MM.1S (cell line): ENCODE measurements around the gene FAM185A.

Experiments
- DNase-seq: peaks from one replicate; pipeline ENCODE4 v3.0.0-alpha.2; 2015
- H2AFZ ChIP-seq: fragments of 300-600 bp; sonication (generic); 2 replicates; pipeline ENCODE4 v1.6.0; 2016; ENCODE audit warnings: antibody characterized with exemption, low read length
- H3F3A ChIP-seq: fragments of 300-600 bp; sonication (generic); 2 replicates; pipeline ENCODE4 v1.6.1; 2016; ENCODE audit warnings: mild to moderate bottlenecking, antibody characterized with exemption, low read length, moderate library complexity, mixed read lengths; ENCODE audit not compliant: insufficient read depth
- H3K27ac ChIP-seq: fragments of 300-600 bp; sonication (generic); 2 replicates; pipeline ENCODE4 v1.5.1; 2016; ENCODE audit warnings: mild to moderate bottlenecking, low read length
- H3K27me3 ChIP-seq: fragments of 300-600 bp; sonication (generic); replicated peaks from 2 replicates; pipeline ENCODE4 v1.6.0; 2016; ENCODE audit warnings: low read length; ENCODE audit not compliant: insufficient read depth
- H3K36me3 ChIP-seq: fragments of 300-600 bp; sonication (generic); replicated peaks from 2 replicates; pipeline ENCODE4 v1.6.1; 2016; ENCODE audit warnings: mild to moderate bottlenecking, low read length, mixed read lengths; ENCODE audit not compliant: insufficient read depth
- H3K4me1 ChIP-seq: fragments of 300-600 bp; sonication (generic); 2 replicates; pipeline ENCODE4 v1.6.1; 2016; ENCODE audit warnings: low read length, mixed read lengths
- H3K4me2 ChIP-seq: fragments of 300-600 bp; sonication (generic); 2 replicates; pipeline ENCODE4 v1.6.0; 2016; ENCODE audit warnings: low read depth, low read length
- H3K4me3 ChIP-seq: fragments of 300-600 bp; sonication (generic); 2 replicates; pipeline ENCODE4 v1.5.1; 2016; ENCODE audit warnings: low read length, mixed read lengths
- H3K79me2 ChIP-seq: fragments of 300-600 bp; sonication (generic); 2 replicates; pipeline ENCODE4 v1.6.1; 2016; ENCODE audit warnings: mixed run types, low read length, mixed read lengths
- H3K9ac ChIP-seq: fragments of 300-600 bp; sonication (generic); 2 replicates; pipeline ENCODE4 v1.6.1; 2016; ENCODE audit warnings: low read length, mixed read lengths
- H3K9me2 ChIP-seq: fragments of 300-600 bp; sonication (generic); replicated peaks from 2 replicates; pipeline ENCODE4 v1.6.1; 2016; ENCODE audit warnings: mild to moderate bottlenecking, low read length, mixed read lengths; ENCODE audit not compliant: insufficient read depth
- H3K9me3 ChIP-seq: fragments of 300-600 bp; sonication (generic); replicated peaks from 2 replicates; pipeline ENCODE4 v1.6.1; 2016; ENCODE audit warnings: mild to moderate bottlenecking, low read length, mixed read lengths; ENCODE audit not compliant: insufficient read depth
- H4K20me1 ChIP-seq: fragments of 300-600 bp; sonication (generic); 2 replicates; pipeline ENCODE4 v1.6.1; 2016; ENCODE audit warnings: mild to moderate bottlenecking, low read length, moderate library complexity, mixed read lengths; ENCODE audit not compliant: insufficient read depth
- CTCF ChIP-seq: fragments of 300-600 bp; sonication (generic); IDR thresholded peaks from 2 replicates; pipeline ENCODE4 v1.5.1; 2016; ENCODE audit warnings: antibody characterized with exemption, low read length, mixed read lengths
- EZH2 ChIP-seq: fragments of 300-600 bp; sonication (generic); optimal IDR thresholded peaks from 2 replicates; pipeline ENCODE3; 2017; ENCODE audit warnings: low read depth, mild to moderate bottlenecking, antibody characterized with exemption, low read length, mixed read lengths
- EZH2phosphoT487 ChIP-seq: fragments of 300-600 bp; sonication (generic); IDR thresholded peaks from 2 replicates; pipeline ENCODE4 v1.6.1; 2018; ENCODE audit warnings: antibody characterized with exemption, low read length

The FAM185A gene

GRCh38 chr7:102819151-102819550 is 70.4 kb downstream of the FAM185A start:
- no peak overlapping the region for H3K4me3 ChIP-seq
- H3F3A ChIP-seq = no peaks in the 10 kb centered on the region
- no peak overlapping the region for H3K4me2 ChIP-seq
- H3K9ac ChIP-seq = no peak overlapping the region
- no peak for DNase-seq
- no peaks in the 10 kb centered on the region for H3K9me3 ChIP-seq
- no peak overlapping the region for H2AFZ ChIP-seq
- TF ChIP-seq EZH2 (no peak), CTCF (no peak), EZH2phosphoT487 (no peak)
- H4K20me1 ChIP-seq = no peaks in the 10 kb centered on the region
- no peak overlapping the region for H3K27ac ChIP-seq
- no peaks in the 10 kb centered on the region for H3K79me2 ChIP-seq
- no peaks in the 10 kb centered on the region for H3K36me3 ChIP-seq
- H3K27me3 ChIP-seq = no peaks in the 10 kb centered on the region
- no peaks in the 10 kb centered on the region for H3K4me1 ChIP-seq
- H3K9me2 ChIP-seq = no peaks in the 10 kb centered on the region

- Histone ChIP-seq H3K9me2 (no peaks in the 10 kb centered on the region), H3F3A (no peaks in the 10 kb centered on the region), H3K4me3 (no peak overlapping the region), H3K9ac (no peak overlapping the region), H3K4me2 (no peak overlapping the region), H2AFZ (no peak overlapping the region), H3K79me2 (no peaks in the 10 kb centered on the region), H3K27me3 (no peaks in the 10 kb centered on the region), H3K9me3 (no peaks in the 10 kb centered on the region), H3K36me3 (no peaks in the 10 kb centered on the region), H3K27ac (no peak overlapping the region), H4K20me1 (no peaks in the 10 kb centered on the region), H3K4me1 (no peaks in the 10 kb centered on the region)
- no peak for DNase-seq
- TF ChIP-seq EZH2phosphoT487 = no peak
- TF ChIP-seq CTCF = no peak
- TF ChIP-seq EZH2 = no peak
Observed at GRCh38 chr7:102821994-102822747, 73.4 kb downstream of the FAM185A start.

GRCh38 chr7:102823390-102824119 is 74.8 kb downstream of the FAM185A start:
- Histone ChIP-seq H3K4me3 (no peak overlapping the region), H3F3A (no peaks in the 10 kb centered on the region), H3K79me2 (no peaks in the 10 kb centered on the region), H3K4me2 (no peak overlapping the region), H3K9me3 (no peaks in the 10 kb centered on the region), H4K20me1 (no peaks in the 10 kb centered on the region), H3K9ac (no peak overlapping the region), H2AFZ (no peak overlapping the region), H3K27me3 (no peaks in the 10 kb centered on the region), H3K4me1 (no peaks in the 10 kb centered on the region), H3K9me2 (no peaks in the 10 kb centered on the region), H3K36me3 (no peaks in the 10 kb centered on the region), H3K27ac (no peak overlapping the region)
- TF ChIP-seq EZH2 = no peak
- no peak for DNase-seq

- Histone ChIP-seq H3K9ac (no peak overlapping the region), H3K27ac (no peak overlapping the region), H3K4me1 (no peaks in the 10 kb centered on the region), H3K4me3 (no peak overlapping the region), H3K9me2 (no peaks in the 10 kb centered on the region), H3F3A (no peaks in the 10 kb centered on the region), H3K9me3 (no peaks in the 10 kb centered on the region), H3K27me3 (no peaks in the 10 kb centered on the region), H3K4me2 (no peak overlapping the region), H3K36me3 (no peaks in the 10 kb centered on the region), H2AFZ (no peak overlapping the region), H4K20me1 (no peaks in the 10 kb centered on the region), H3K79me2 (no peaks in the 10 kb centered on the region)
- DNase-seq = no peak
- TF ChIP-seq CTCF = no peak
- no peak for TF ChIP-seq EZH2
- TF ChIP-seq EZH2phosphoT487 = no peak
Observed at GRCh38 chr7:102828286-102828685, 79.5 kb downstream of the FAM185A start.
